GM12878 (cell line): Measurements from ENCODE around the gene TMC6. TPM values are rescaled to one million over a fixed set of nuclear protein-coding genes. Genes with fewer than 3 reads are reported as not detected.

Experiments used
- ATAC-seq: fragments of 200-7000 bp; cut with Tn5 transposase; 3 replicates; pipeline ENCODE4 v1.9.1; 2020; ENCODE audit warnings: mild to moderate bottlenecking, moderate library complexity
- BruUV-seq: library from RNA; stranded (reverse); fragments of 400-500 nt; replicated peaks from 2 replicates; lab custom pipeline; 2021; lab: Mats Ljungman, UMichigan
- CTCF ChIA-PET: fragments of 300-600 bp; sonication (Branson Sonifier 250); formaldehyde crosslinking; extraction: SDS; loops from one replicate; lab custom pipeline; 2021; ENCODE audit warnings: inconsistent platforms; lab: Yijun Ruan, JAX
- POLR2A ChIA-PET: fragments of 350-600 bp; formaldehyde crosslinking; extraction: SDS; loops from one replicate; lab custom pipeline; 2021; ENCODE audit warnings: inconsistent platforms; lab: Charles Lee
- RAD21 ChIA-PET: fragments of 300-600 bp; sonication (Branson Sonifier 250); formaldehyde crosslinking; loops from one replicate; lab custom pipeline; 2023; ENCODE audit warnings: antibody characterized with exemption; ENCODE audit not compliant: unreplicated experiment; lab: Charles Lee
- SMC1A ChIA-PET: fragments of 300-600 bp; sonication (Branson Sonifier 250); formaldehyde crosslinking; loops from one replicate; lab custom pipeline; 2023; ENCODE audit not compliant: unreplicated experiment, uncharacterized antibody; lab: Charles Lee
- DNase-seq: peaks from one replicate; pipeline ENCODE4 v3.0.0-alpha.2; 2011; ENCODE audit warnings: low read depth, low spot score
- FAIRE-seq: peaks from 3 replicates; lab custom pipeline; 2011; peaks lifted over from hg19 to GRCh38; lab: Jason Lieb, UNC
- H2AFZ ChIP-seq: 2 replicates; pipeline ENCODE4 v1.6.0; 2011; ENCODE audit warnings: low read depth, low read length, control low read depth; ENCODE audit not compliant: control insufficient read depth
- H3K27ac ChIP-seq: 2 replicates; pipeline ENCODE4 v1.5.1; 2011; ENCODE audit warnings: control low read depth; ENCODE audit not compliant: control insufficient read depth, insufficient read depth
- H3K27me3 ChIP-seq, 2 experiments: replicated peaks in 1 of 2; 2 replicates each; pipeline versions ENCODE4 v1.6.0 to v1.6.1; 2011; ENCODE audit warnings: low read length in 1 of 2; ENCODE audit not compliant: control insufficient read depth in 2 of 2, insufficient read depth in 2 of 2
- H3K36me3 ChIP-seq, 2 experiments: 2 replicates each; pipeline ENCODE4 v1.5.1; 2011; ENCODE audit warnings: low read length in 1 of 2; ENCODE audit not compliant: control insufficient read depth in 2 of 2, insufficient read depth in 2 of 2
- H3K4me1 ChIP-seq: 2 replicates; pipeline ENCODE4 v1.6.1; 2011; ENCODE audit warnings: mild to moderate bottlenecking, low read length, moderate library complexity, mixed read lengths; ENCODE audit not compliant: control insufficient read depth, insufficient read depth
- H3K4me2 ChIP-seq: 2 replicates; pipeline ENCODE4 v1.6.0; 2011; ENCODE audit warnings: control low read depth; ENCODE audit not compliant: control insufficient read depth, insufficient read depth
- H3K4me3 ChIP-seq: fragments of 200-600 bp; sonication (generic); 2 replicates; pipeline ENCODE4 v1.5.1; 2016
- H3K79me2 ChIP-seq: 2 replicates; pipeline ENCODE4 v1.6.0; 2011; ENCODE audit warnings: low read length; ENCODE audit not compliant: control insufficient read depth, insufficient read depth
- H3K9ac ChIP-seq: 2 replicates; pipeline ENCODE4 v1.8.0; 2011; ENCODE audit warnings: low read length, control low read depth, mixed read lengths; ENCODE audit not compliant: control insufficient read depth, insufficient read depth
- H3K9me3 ChIP-seq: replicated peaks from 3 replicates; pipeline ENCODE4 v1.5.1; 2011; ENCODE audit warnings: mild to moderate bottlenecking, low read length; ENCODE audit not compliant: control insufficient read depth, insufficient read depth
- H4K20me1 ChIP-seq: 2 replicates; pipeline ENCODE4 v1.6.0; 2011; ENCODE audit not compliant: control insufficient read depth, insufficient read depth
- ESRRA ChIP-seq: IDR thresholded peaks from 2 replicates; pipeline ENCODE4 v1.6.1; 2012; ENCODE audit warnings: mild to moderate bottlenecking, low read length, improper control_type of control experiment
- ETV6 ChIP-seq, 2 experiments: fragments of 450-650 bp in 1 of 2; IDR thresholded peaks in 1 of 2; conservative IDR thresholded peaks in 1 of 2; 2 replicates each; pipeline ENCODE4 v1.6.1; 2014; ENCODE audit warnings: antibody characterized with exemption in 1 of 2, borderline replicate concordance in 1 of 2, low read depth in 1 of 2, mild to moderate bottlenecking in 1 of 2, moderate library complexity in 1 of 2
- FOXK2 ChIP-seq: fragments of 450-650 bp; IDR thresholded peaks from 2 replicates; pipeline ENCODE4 v1.6.1; 2017; ENCODE audit warnings: mild to moderate bottlenecking, moderate library complexity
- HDGF ChIP-seq: fragments of 450-650 bp; IDR thresholded peaks from 2 replicates; pipeline ENCODE4 v1.6.1; 2016; ENCODE audit warnings: antibody characterized with exemption
- IRF4 ChIP-seq: IDR thresholded peaks from 2 replicates; pipeline ENCODE4 v1.6.1; 2011; ENCODE audit warnings: low read depth, low read length
- JUND ChIP-seq: IDR thresholded peaks from 2 replicates; pipeline ENCODE4 v1.6.1; 2012; ENCODE audit warnings: low read depth, mild to moderate bottlenecking, low read length, improper control_type of control experiment, moderate library complexity
- NR2C2 ChIP-seq: IDR thresholded peaks from 2 replicates; pipeline ENCODE4 v1.6.1; 2011; ENCODE audit warnings: borderline replicate concordance, low read depth; ENCODE audit not compliant: control insufficient read depth, insufficient read length
- NRF1 ChIP-seq: conservative IDR thresholded peaks from 2 replicates; pipeline ENCODE4 v1.6.1; 2011; ENCODE audit warnings: mild to moderate bottlenecking, low read depth, low read length, improper control_type of control experiment
- PML ChIP-seq: IDR thresholded peaks from 2 replicates; pipeline ENCODE4 v1.6.1; 2012; ENCODE audit warnings: low read length, inconsistent platforms
- POLR2AphosphoS5 ChIP-seq: IDR thresholded peaks from 2 replicates; pipeline ENCODE4 v1.6.1; 2011; ENCODE audit warnings: mild to moderate bottlenecking, low read length, inconsistent platforms
- YBX1 ChIP-seq: fragments of 450-650 bp; IDR thresholded peaks from 2 replicates; pipeline ENCODE4 v1.6.1; 2016; ENCODE audit warnings: antibody characterized with exemption
- WGBS: methylation state at CpG from one replicate; pipeline ENCODE4 v1.1.6; 2016; ENCODE audit warnings: low lambda C conversion rate; ENCODE audit not compliant: insufficient replicate concordance, insufficient coverage; ENCODE audit errors: missing lambda C conversion rate; 5-methylcytosine and 5-hydroxymethylcytosine counted together
- in situ Hi-C: fragments of 300-500 bp; cut with MboI; formaldehyde crosslinking; loops from 9 replicates; pipeline ENCODE4 v1.14.3; 2018; ENCODE audit warnings: mixed read lengths
- intact Hi-C: fragments of 100-400 bp; cut with micrococcal nuclease; formaldehyde crosslinking; loops from one replicate; pipeline ENCODE4 v1.14.2; 2022; ENCODE audit not compliant: unreplicated experiment
- polyA plus RNA-seq, 11 experiments: library from polyadenylated mRNA; depleted of rRNA in 4 of 11; unstranded in 6 of 11; stranded (reverse) in 5 of 11; fragments of >200 nt; fragmentation: Nextera tagmentation in 4 of 11; fragmentation: Illumina TruSeq in 1 of 11; extraction: Ambion mirVana in 4 of 11; extraction: Trizol in 1 of 11; gene quantifications; 1 replicate in 1 of 11; 2 replicates in 10 of 11; pipeline versions ENCODE4 v1.2.1 to v1.2.3, GENCODE V29; 2011 to 2016; ENCODE audit warnings: inconsistent platforms in 2 of 11, missing spikeins in 2 of 11, low read depth in 1 of 11
- total RNA-seq, 4 experiments: library from RNA; depleted of rRNA in 3 of 4; stranded (reverse); fragments of >200 nt in 3 of 4; fragmentation: Illumina TruSeq in 1 of 4; extraction: Trizol in 1 of 4; gene quantifications; 2 replicates each; pipeline versions ENCODE4 v1.2.1 to v1.2.3, GENCODE V29; 2013 to 2021
- TF ChIP-seq, protein P1 (sequence below): fragments of 150-350 bp; IDR thresholded peaks from 2 replicates; pipeline ENCODE4 v1.6.1; 2014; ENCODE audit warnings: mild to moderate bottlenecking, low read depth, low read length
- TF ChIP-seq, protein P2 (sequence below): IDR thresholded peaks from 2 replicates; pipeline ENCODE4 v1.6.1; 2012; ENCODE audit warnings: low read depth, low read length, improper control_type of control experiment
- TF ChIP-seq, protein P3 (sequence below): fragments of 450-650 bp; IDR thresholded peaks from 2 replicates; pipeline ENCODE4 v1.6.1; 2016; ENCODE audit warnings: mild to moderate bottlenecking
- TF ChIP-seq, protein P4 (sequence below): fragments of 450-650 bp; IDR thresholded peaks from 2 replicates; pipeline ENCODE4 v1.6.1; 2018; ENCODE audit warnings: mild to moderate bottlenecking, low read depth, moderate library complexity; ENCODE audit not compliant: partially characterized antibody
- TF ChIP-seq, protein P5 (sequence below): fragments of 450-650 bp; IDR thresholded peaks from 2 replicates; pipeline ENCODE4 v1.6.1; 2017; ENCODE audit warnings: antibody characterized with exemption, mild to moderate bottlenecking, moderate library complexity

TMC6 gene
- total and polyA plus RNA-seq, 10 of the 15 experiments (the other 5 are each of a cell fraction or from before 2014, with no cell fraction given): 1.9 to 232 (median 60.6) TPM

DNA sequence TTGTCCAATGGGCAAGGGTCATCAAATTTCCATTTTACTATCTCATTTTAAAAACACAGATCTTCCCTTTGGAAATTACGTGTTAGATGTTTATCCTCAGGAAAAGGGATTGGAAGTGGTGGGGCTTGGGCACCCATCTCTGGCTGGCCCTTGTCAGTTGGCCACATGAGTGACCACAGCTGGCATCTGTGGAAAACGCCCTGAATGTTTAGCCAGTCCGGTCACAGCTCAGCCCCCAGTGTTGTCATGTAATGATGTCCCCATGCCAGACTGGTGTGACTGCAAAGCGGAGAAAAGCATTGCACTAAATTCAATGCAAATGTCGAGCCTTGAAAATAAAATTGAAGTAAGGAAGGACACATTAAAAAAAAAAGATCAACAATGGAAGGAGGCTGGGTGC, 53.0 kb downstream of the TMC6 start:
- Histone ChIP-seq H3K79me2 (no peaks in the 10 kb centered on the region), H3K27ac (no peak overlapping the region), H3K4me1 (no peaks in the 10 kb centered on the region), H3K4me2 (no peak overlapping the region), H3K9me3 (no peaks in the 10 kb centered on the region), H2AFZ (no peak overlapping the region), H3K36me3 (peaks cover 3 to 5% of the 10 kb centered on the region in 2 experiments), H3K4me3 (no peak overlapping the region), H4K20me1 (no peaks in the 10 kb centered on the region; the same call in none of the 2 replicates), H3K27me3 (no peaks in the 10 kb centered on the region), H3K9ac (no peak overlapping the region)
- no peak for DNase-seq
- WGBS: 41% methylated on average over 5 of the region's 5 CpGs
- intact Hi-C loops: no loop called here
- ChIA-PET POLR2A (no interaction called here), CTCF (no interaction called here), SMC1A (no interaction called here), RAD21 (no interaction called here)
- no TSS peak for BruUV-seq
- in situ Hi-C loops: no loop called here
- no peak for ATAC-seq
- no peak for FAIRE-seq
- TF ChIP-seq, protein P1, sequence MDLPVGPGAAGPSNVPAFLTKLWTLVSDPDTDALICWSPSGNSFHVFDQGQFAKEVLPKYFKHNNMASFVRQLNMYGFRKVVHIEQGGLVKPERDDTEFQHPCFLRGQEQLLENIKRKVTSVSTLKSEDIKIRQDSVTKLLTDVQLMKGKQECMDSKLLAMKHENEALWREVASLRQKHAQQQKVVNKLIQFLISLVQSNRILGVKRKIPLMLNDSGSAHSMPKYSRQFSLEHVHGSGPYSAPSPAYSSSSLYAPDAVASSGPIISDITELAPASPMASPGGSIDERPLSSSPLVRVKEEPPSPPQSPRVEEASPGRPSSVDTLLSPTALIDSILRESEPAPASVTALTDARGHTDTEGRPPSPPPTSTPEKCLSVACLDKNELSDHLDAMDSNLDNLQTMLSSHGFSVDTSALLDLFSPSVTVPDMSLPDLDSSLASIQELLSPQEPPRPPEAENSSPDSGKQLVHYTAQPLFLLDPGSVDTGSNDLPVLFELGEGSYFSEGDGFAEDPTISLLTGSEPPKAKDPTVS: no peak
- no peak for TF ChIP-seq POLR2AphosphoS5
- no peak for TF ChIP-seq NRF1
- no peak for TF ChIP-seq IRF4
- TF ChIP-seq, protein P2, sequence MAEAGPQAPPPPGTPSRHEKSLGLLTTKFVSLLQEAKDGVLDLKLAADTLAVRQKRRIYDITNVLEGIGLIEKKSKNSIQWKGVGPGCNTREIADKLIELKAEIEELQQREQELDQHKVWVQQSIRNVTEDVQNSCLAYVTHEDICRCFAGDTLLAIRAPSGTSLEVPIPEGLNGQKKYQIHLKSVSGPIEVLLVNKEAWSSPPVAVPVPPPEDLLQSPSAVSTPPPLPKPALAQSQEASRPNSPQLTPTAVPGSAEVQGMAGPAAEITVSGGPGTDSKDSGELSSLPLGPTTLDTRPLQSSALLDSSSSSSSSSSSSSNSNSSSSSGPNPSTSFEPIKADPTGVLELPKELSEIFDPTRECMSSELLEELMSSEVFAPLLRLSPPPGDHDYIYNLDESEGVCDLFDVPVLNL: no peak
- no peak for TF ChIP-seq JUND
- TF ChIP-seq YBX1: no peak
- no peak for TF ChIP-seq FOXK2
- TF ChIP-seq, protein P3, sequence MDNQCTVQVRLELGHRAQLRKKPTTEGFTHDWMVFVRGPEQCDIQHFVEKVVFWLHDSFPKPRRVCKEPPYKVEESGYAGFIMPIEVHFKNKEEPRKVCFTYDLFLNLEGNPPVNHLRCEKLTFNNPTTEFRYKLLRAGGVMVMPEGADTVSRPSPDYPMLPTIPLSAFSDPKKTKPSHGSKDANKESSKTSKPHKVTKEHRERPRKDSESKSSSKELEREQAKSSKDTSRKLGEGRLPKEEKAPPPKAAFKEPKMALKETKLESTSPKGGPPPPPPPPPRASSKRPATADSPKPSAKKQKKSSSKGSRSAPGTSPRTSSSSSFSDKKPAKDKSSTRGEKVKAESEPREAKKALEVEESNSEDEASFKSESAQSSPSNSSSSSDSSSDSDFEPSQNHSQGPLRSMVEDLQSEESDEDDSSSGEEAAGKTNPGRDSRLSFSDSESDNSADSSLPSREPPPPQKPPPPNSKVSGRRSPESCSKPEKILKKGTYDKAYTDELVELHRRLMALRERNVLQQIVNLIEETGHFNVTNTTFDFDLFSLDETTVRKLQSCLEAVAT: no peak
- TF ChIP-seq ETV6 (conservative IDR thresholded peaks at IDR 0.05 in 1 of 2, IDR thresholded peaks at IDR 0.05 in 1 of 2; ENCODE audit: borderline replicate concordance in 1 of 2, low read depth in 1 of 2): no peak
- TF ChIP-seq, protein P4, sequence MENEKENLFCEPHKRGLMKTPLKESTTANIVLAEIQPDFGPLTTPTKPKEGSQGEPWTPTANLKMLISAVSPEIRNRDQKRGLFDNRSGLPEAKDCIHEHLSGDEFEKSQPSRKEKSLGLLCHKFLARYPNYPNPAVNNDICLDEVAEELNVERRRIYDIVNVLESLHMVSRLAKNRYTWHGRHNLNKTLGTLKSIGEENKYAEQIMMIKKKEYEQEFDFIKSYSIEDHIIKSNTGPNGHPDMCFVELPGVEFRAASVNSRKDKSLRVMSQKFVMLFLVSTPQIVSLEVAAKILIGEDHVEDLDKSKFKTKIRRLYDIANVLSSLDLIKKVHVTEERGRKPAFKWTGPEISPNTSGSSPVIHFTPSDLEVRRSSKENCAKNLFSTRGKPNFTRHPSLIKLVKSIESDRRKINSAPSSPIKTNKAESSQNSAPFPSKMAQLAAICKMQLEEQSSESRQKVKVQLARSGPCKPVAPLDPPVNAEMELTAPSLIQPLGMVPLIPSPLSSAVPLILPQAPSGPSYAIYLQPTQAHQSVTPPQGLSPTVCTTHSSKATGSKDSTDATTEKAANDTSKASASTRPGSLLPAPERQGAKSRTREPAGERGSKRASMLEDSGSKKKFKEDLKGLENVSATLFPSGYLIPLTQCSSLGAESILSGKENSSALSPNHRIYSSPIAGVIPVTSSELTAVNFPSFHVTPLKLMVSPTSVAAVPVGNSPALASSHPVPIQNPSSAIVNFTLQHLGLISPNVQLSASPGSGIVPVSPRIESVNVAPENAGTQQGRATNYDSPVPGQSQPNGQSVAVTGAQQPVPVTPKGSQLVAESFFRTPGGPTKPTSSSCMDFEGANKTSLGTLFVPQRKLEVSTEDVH: no peak
- no peak for TF ChIP-seq PML
- TF ChIP-seq HDGF: no peak
- TF ChIP-seq, protein P5, sequence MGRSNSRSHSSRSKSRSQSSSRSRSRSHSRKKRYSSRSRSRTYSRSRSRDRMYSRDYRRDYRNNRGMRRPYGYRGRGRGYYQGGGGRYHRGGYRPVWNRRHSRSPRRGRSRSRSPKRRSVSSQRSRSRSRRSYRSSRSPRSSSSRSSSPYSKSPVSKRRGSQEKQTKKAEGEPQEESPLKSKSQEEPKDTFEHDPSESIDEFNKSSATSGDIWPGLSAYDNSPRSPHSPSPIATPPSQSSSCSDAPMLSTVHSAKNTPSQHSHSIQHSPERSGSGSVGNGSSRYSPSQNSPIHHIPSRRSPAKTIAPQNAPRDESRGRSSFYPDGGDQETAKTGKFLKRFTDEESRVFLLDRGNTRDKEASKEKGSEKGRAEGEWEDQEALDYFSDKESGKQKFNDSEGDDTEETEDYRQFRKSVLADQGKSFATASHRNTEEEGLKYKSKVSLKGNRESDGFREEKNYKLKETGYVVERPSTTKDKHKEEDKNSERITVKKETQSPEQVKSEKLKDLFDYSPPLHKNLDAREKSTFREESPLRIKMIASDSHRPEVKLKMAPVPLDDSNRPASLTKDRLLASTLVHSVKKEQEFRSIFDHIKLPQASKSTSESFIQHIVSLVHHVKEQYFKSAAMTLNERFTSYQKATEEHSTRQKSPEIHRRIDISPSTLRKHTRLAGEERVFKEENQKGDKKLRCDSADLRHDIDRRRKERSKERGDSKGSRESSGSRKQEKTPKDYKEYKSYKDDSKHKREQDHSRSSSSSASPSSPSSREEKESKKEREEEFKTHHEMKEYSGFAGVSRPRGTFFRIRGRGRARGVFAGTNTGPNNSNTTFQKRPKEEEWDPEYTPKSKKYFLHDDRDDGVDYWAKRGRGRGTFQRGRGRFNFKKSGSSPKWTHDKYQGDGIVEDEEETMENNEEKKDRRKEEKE: no peak
- no peak for TF ChIP-seq NR2C2
- TF ChIP-seq ESRRA: no peak
